Activated B cell treated with CpG ODN at 0.5 μM for 24 hours (primary cell): ENCODE results near the gene MT3. TPM values are rescaled to one million over a fixed set of nuclear protein-coding genes. Genes with fewer than 3 reads are reported as not detected.

Source experiments
- ATAC-seq: fragments of 200-7000 bp; cut with Tn5 transposase; one replicate; pipeline ENCODE4 v1.10.0; 2021; ENCODE audit warnings: low read depth, mild to moderate bottlenecking, moderate library complexity
- CTCF ChIA-PET: fragments of 350-600 bp; sonication (Branson Sonifier 250); formaldehyde crosslinking; loops from one replicate; lab custom pipeline; 2021; ENCODE audit warnings: antibody characterized with exemption; lab: Charles Lee
- POLR2A ChIA-PET: fragments of 350-600 bp; sonication (Branson Sonifier 250); formaldehyde crosslinking; loops from one replicate; lab custom pipeline; 2021; ENCODE audit warnings: antibody characterized with exemption; lab: Charles Lee
- DNase-seq: peaks from one replicate; pipeline ENCODE4 v3.0.0; 2022
- H3K27ac Mint-ChIP-seq: one replicate; pipeline ENCODE4 v1.8.0; 2020; ENCODE audit warnings: mixed read lengths
- H3K27me3 Mint-ChIP-seq: one replicate; pipeline ENCODE4 v1.8.0; 2021; ENCODE audit warnings: mixed read lengths
- H3K36me3 Mint-ChIP-seq: one replicate; pipeline ENCODE4 v1.8.0; 2021; ENCODE audit warnings: low read depth, mixed read lengths
- H3K4me1 Mint-ChIP-seq: one replicate; pipeline ENCODE4 v1.8.0; 2021; ENCODE audit warnings: mixed read lengths
- H3K4me3 Mint-ChIP-seq: one replicate; pipeline ENCODE4 v1.8.0; 2020; ENCODE audit warnings: mild to moderate bottlenecking, mixed read lengths
- H3K9me3 Mint-ChIP-seq: one replicate; pipeline ENCODE4 v1.8.0; 2020; ENCODE audit warnings: mixed read lengths
- intact Hi-C: fragments of 100-400 bp; cut with micrococcal nuclease; formaldehyde crosslinking; loops from one replicate; pipeline ENCODE4 v1.15.1; 2024
- total RNA-seq: library from RNA; stranded (reverse); gene quantifications from 2 replicates; pipeline ENCODE4 v1.2.3, GENCODE V29; 2022
- TF ChIP-seq, protein P1 (sequence below): fragments of 200-600 bp; IDR thresholded peaks from one replicate; pipeline ENCODE4 v1.8.0; 2022; ENCODE audit warnings: antibody characterized with exemption, mild to moderate bottlenecking

MT3 gene
- total RNA-seq, 1 donor from 2014 or later = not detected

DNA sequence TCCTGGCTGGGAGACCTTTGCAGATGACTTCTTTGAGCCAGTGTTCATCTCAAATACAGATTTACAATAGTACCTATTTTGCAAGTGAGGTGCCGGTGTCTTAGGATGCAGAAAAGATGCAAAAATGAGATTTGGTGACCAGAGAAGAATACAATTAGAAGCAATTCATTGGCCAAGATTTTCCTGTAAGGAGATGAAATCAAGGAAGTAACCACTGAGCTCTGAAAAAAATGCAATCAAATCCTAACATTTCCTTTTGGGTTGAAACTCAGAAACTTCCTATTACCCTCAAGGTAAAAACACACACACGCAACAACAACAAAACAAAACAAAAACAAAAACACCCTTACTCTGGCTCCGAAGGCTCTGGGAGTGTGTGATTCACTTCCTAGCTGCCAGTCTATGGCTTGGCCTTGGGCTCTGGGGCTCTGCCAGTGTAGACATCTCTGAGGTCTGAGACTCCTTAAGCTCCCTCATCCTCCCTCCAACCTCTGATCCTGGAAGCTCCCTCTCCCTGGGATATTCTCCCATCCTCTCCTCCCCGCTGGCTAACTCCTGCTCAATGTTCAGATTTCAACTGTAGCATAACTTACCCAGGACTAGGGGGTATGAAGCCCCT lies 41.3 kb upstream of the MT3 start:
- intact Hi-C loops = no loop called here
- ChIA-PET POLR2A (interaction anchor here (0.6 kb wide), 1 partner anchor 257 kb away, joined by 5 read pairs; no protein-coding TSS in a partner anchor), CTCF (interaction anchor here (2.0 kb wide), 1 partner anchor 154 kb away, joined by 5 read pairs; no protein-coding TSS in a partner anchor)
- ATAC-seq = no peak
- Mint-ChIP-seq H3K27me3 (peaks cover 7% of the 10 kb centered on the region), H3K4me3 (no peak overlapping the region), H3K36me3 (no peaks in the 10 kb centered on the region), H3K4me1 (peaks cover 12% of the 10 kb centered on the region), H3K9me3 (no peaks in the 10 kb centered on the region), H3K27ac (no peak overlapping the region)
- TF ChIP-seq, protein P1, sequence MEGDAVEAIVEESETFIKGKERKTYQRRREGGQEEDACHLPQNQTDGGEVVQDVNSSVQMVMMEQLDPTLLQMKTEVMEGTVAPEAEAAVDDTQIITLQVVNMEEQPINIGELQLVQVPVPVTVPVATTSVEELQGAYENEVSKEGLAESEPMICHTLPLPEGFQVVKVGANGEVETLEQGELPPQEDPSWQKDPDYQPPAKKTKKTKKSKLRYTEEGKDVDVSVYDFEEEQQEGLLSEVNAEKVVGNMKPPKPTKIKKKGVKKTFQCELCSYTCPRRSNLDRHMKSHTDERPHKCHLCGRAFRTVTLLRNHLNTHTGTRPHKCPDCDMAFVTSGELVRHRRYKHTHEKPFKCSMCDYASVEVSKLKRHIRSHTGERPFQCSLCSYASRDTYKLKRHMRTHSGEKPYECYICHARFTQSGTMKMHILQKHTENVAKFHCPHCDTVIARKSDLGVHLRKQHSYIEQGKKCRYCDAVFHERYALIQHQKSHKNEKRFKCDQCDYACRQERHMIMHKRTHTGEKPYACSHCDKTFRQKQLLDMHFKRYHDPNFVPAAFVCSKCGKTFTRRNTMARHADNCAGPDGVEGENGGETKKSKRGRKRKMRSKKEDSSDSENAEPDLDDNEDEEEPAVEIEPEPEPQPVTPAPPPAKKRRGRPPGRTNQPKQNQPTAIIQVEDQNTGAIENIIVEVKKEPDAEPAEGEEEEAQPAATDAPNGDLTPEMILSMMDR = no peak
- no peak for DNase-seq

DNA sequence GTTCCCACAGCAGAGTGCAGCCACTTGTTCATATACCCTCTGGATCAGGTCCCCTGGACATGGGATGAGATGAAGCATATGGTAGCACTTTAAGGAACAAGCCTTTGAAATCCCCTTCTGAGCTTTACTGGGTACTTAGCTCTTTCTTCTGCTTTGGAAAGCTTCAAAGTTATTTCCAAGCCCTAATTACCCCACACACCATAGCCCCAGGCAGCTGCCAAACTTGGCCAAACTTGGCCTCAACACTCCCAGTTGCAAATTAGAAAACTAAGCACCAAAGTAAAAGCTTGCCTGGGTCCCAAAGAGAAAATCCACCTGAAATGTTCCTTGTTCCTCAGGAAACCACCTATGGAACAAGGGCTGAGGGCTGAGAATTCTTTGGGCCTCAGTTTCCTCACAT lies 40.2 kb upstream of the MT3 start:
- POLR2A ChIA-PET = interaction anchor here (0.7 kb wide), 1 partner anchor 133 kb away, joined by 3 read pairs; the partner anchor contains the start of gene MT1X
- H3K36me3 Mint-ChIP-seq = no peaks in the 10 kb centered on the region
- no peak for DNase-seq
- H3K4me1 Mint-ChIP-seq = peaks cover 12% of the 10 kb centered on the region
- no peak overlapping the region for H3K4me3 Mint-ChIP-seq
- ATAC-seq = no peak
- TF ChIP-seq, protein P1 = no peak
- H3K27ac Mint-ChIP-seq = no peak overlapping the region
- no peaks in the 10 kb centered on the region for H3K9me3 Mint-ChIP-seq
- intact Hi-C loops = no loop called here
- CTCF ChIA-PET = no interaction called here
- peaks cover 14% of the 10 kb centered on the region for H3K27me3 Mint-ChIP-seq

DNA sequence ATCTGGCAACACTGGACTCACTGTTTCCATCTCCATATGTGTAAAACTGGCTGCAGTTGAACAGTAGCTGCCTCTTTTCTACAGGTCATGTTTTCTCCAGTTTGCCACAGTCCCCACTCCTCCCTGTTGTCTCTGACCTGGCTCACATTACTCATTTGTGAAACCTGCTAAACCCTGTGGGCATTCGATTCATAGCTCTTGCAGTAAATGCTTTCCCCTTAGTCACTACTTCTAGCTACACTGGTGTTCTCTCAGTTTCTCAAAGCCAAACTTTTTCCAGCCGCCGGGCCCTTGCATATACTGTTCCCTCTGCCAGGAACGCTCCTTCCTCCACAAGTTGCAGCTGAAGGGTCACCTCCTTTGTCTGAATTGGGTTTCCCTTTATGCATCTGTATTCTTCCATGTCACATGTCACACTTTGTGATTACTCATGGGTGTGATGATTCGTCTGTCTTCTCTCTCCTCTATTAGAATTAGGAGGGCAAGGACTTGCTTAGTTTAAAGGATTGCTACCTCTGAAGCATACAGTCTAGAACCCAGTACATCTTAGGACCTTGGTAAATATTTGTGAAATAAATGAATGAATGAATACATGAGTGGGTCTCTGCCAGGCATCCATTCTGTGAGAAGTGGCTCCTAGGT lies 39.5 kb upstream of the MT3 start:
- CTCF ChIA-PET = no interaction called here
- Mint-ChIP-seq H3K27me3 (peaks cover 16% of the 10 kb centered on the region), H3K27ac (no peak overlapping the region)

DNA sequence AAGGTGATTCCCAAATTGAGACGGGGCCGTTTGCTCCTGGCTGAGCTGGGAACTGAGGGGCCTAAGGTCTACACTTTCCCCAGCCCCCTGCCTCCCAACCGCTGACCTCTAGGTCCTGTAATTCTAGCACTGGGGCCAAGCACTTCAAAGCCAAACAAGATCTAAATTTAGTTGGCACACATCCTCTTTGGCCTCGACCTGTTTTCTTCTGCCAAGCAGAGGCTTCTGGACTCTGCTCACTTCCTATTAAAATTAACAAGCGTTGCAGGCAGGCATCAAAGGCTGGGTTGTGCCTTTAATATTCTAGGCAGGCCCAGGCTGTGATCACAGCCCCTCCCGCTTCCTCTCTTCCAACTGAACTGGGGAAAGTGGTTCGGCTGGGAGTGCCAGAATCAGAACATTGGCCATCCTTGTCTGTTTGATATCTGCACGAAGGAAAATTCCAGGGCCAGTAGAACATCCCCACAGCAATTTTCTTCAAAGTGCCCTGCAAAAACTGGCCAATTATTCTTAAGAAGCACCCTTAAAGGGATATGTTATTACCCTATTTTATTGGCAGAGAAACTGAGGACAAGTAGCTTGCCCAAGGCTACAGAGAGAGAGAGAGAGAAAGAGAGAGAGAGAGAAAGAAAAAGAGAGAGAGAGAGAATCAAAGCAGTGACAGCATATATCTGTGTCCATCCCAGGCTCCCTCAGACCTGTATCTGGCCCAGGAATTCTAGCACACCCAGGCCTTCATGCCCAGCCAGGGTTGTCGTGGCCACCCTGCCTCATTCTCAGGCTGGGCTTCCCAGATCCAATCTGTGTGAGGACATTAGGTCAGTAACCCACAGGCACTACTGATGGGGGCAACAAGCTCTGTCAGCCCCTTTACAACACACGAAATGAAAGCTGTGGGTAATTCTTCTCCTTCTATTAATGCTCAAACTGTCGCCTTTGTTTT lies 37.3 kb upstream of the MT3 start:
- POLR2A ChIA-PET = no interaction called here
- Mint-ChIP-seq H3K9me3 (no peaks in the 10 kb centered on the region), H3K36me3 (no peaks in the 10 kb centered on the region), H3K27me3 (peaks cover 17% of the 10 kb centered on the region), H3K4me3 (no peak overlapping the region), H3K27ac (no peak overlapping the region), H3K4me1 (peaks cover 12% of the 10 kb centered on the region)
- TF ChIP-seq, protein P1 = no peak
- ATAC-seq = no peak
- intact Hi-C loops = no loop called here
- CTCF ChIA-PET = no interaction called here
- no peak for DNase-seq

More for the DNA sequence above, 39.5 kb upstream of the MT3 start:
- Mint-ChIP-seq H3K9me3 (no peaks in the 10 kb centered on the region), H3K4me3 (no peak overlapping the region), H3K4me1 (peaks cover 12% of the 10 kb centered on the region), H3K36me3 (no peaks in the 10 kb centered on the region)
- intact Hi-C loops = no loop called here
- ATAC-seq (no peak), DNase-seq (no peak)
- TF ChIP-seq, protein P1 = no peak
- POLR2A ChIA-PET = no interaction called here
